Kidney epithelial cell (primary cell): ENCODE measurements around the gene ZNF573. TPM values are rescaled to one million over a fixed set of nuclear protein-coding genes. Genes with fewer than 3 reads are reported as not detected.

Experiments used
- DNase-seq: peaks from one replicate; pipeline ENCODE4 v3.0.0-alpha.2; 2010; ENCODE audit warnings: low read depth
- H3K27me3 ChIP-seq: 2 replicates; pipeline ENCODE4 v1.6.0; 2011; ENCODE audit warnings: low read length; ENCODE audit not compliant: control insufficient read depth, insufficient read depth
- H3K36me3 ChIP-seq: 2 replicates; pipeline ENCODE4 v1.5.1; 2011; ENCODE audit warnings: low read length; ENCODE audit not compliant: control insufficient read depth, insufficient read depth
- H3K4me3 ChIP-seq: 2 replicates; pipeline ENCODE4 v1.5.1; 2011; ENCODE audit warnings: low read depth, mild to moderate bottlenecking, control low read depth, low read length
- CTCF ChIP-seq: IDR thresholded peaks from 2 replicates; pipeline ENCODE4 v1.5.1; 2011; ENCODE audit warnings: mild to moderate bottlenecking, moderate library complexity, low read length, control low read depth, inconsistent platforms; ENCODE audit not compliant: insufficient read depth, poor library complexity, severe bottlenecking
- total RNA-seq: library from RNA; depleted of rRNA; stranded (reverse); fragments of >200 nt; gene quantifications from 2 replicates; pipeline ENCODE4 v1.2.3, GENCODE V29; 2015

The ZNF573 gene
- total RNA-seq, 1 donor from 2014 or later: 14.1 TPM

GRCh38 chr19:37706052-37706605, 73.3 kb downstream of the ZNF573 start:
- no peak for DNase-seq
- Histone ChIP-seq H3K27me3 (no peaks in the 10 kb centered on the region), H3K4me3 (no peak overlapping the region), H3K36me3 (no peaks in the 10 kb centered on the region)
- no peak for TF ChIP-seq CTCF

GRCh38 chr19:37699057-37699456, 80.3 kb downstream of the ZNF573 start:
- no peaks in the 10 kb centered on the region for H3K36me3 ChIP-seq
- TF ChIP-seq CTCF: no peak
- H3K4me3 ChIP-seq: no peak overlapping the region
- no peak for DNase-seq
- H3K27me3 ChIP-seq: no peaks in the 10 kb centered on the region

DNA sequence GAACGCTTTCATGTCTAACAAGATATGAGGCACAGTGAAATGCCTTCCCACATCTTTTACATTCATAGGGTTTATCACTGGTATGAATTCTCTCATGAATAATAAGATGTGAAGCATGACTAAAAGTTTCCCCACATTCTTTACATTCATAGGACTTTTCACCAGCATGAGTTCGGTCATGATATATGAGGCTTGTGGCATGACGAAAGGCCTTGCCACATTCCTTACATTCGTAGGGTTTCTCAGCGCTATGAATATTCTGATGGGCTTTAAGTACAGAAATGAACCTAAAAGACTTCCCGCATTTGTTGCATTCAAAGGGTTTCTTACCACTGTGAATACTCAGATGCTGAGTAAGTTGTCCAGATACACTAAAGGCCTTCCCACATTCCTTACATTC, 81.2 kb downstream of the ZNF573 start:
- Histone ChIP-seq H3K4me3 (no peak overlapping the region), H3K27me3 (no peaks in the 10 kb centered on the region), H3K36me3 (no peaks in the 10 kb centered on the region)
- TF ChIP-seq CTCF: no peak
- no peak for DNase-seq

DNA sequence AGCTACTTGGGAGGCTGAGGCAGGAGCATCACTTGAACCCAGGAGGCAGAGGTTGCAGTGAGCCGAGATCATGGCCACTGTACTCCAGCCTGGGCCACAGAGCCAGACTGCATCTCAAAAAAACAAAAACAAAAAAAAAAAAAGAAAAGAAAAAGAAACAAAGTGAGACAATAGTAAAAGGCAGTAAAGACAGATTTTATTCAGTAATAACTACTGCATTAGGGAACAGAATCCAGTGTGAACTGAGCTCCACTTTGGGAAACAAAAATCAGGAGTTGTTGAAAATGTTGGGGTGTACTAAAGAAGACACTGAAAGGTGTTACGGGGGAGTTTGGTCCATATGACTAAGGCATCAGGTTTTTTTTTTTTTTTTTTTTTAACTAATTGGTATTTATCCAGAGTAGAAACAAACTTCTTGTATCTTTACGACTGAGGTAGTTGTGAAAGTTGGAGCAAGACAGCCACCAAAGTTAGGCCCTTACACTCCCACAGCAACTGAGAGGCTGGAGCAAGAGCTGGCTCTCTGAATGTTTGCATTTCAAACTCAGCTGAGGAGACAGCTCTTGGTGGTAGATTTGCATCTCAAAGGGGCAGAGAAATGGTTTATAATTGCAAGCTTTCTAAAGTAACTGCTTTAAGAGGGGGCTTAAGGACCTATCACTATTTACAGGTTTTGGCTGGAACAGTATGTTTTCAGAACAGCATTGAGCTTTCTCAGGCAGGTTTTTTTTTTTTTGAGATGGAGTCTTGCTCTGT, 84.1 kb downstream of the ZNF573 start:
- no peak for TF ChIP-seq CTCF
- DNase-seq: no peak
- Histone ChIP-seq H3K27me3 (no peaks in the 10 kb centered on the region), H3K4me3 (no peak overlapping the region), H3K36me3 (no peaks in the 10 kb centered on the region)

DNA sequence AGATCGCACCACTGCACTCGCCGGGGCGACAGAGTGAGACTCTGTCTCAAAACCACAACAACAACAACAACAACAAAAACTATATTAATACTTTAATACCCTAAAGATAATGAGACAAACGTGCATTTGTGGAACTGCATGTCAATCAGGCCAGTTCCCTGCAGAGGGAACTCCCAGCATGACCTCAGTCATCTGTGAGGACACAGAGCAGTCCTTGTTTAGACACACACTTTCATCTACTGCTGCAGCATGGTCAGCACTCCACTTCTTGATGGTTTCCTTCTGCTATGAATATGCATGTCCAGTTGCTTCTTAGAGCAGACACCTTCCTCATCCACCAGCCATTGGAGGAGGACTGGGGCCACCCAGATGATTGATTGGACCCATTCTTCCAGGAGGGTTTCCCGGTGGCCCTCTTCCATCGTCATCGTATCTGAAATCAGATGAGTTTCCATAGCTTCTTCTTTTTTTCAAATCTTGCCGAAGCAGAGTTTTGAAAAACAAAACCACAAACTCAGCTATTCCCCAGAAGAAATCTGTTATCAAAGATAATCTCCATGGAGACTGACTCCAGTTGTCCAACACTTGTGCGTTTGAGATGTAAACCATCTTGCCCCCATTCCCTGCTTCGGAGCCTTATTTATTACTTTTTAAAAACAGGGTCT, 86.3 kb downstream of the ZNF573 start:
- no peak for DNase-seq
- Histone ChIP-seq H3K36me3 (no peaks in the 10 kb centered on the region), H3K27me3 (no peaks in the 10 kb centered on the region), H3K4me3 (no peak overlapping the region)
- no peak for TF ChIP-seq CTCF
